CD4-positive, alpha-beta T cell (primary cell): ENCODE measurements around the gene TRAF3. TPM values are rescaled to one million over a fixed set of nuclear protein-coding genes. Genes with fewer than 3 reads are reported as not detected.
"Not testable (repeated sequence)": the region's sequence is repeated elsewhere in the genome, so short reads cannot be mapped to it uniquely, and the experiment has no call there.

Experiments used
- ATAC-seq: fragments of 200-7000 bp; cut with Tn5 transposase; one replicate; pipeline ENCODE4 v1.10.0; 2022; ENCODE audit warnings: mild to moderate bottlenecking; ENCODE audit not compliant: poor library complexity
- CTCF ChIA-PET: fragments of 350-600 bp; sonication (Branson Sonifier 250); formaldehyde crosslinking; loops from one replicate; lab custom pipeline; 2021; ENCODE audit warnings: antibody characterized with exemption, inconsistent platforms; lab: Charles Lee
- POLR2A ChIA-PET: fragments of 350-600 bp; sonication (Branson Sonifier 250); formaldehyde crosslinking; loops from one replicate; lab custom pipeline; 2021; ENCODE audit warnings: antibody characterized with exemption, inconsistent platforms; lab: Charles Lee
- DNase-seq, 14 experiments: peaks; one replicate each; pipeline ENCODE4 v3.0.0-alpha.2; 2013 to 2020; ENCODE audit warnings: mixed read lengths in 2 of 14
- H3K27ac ChIP-seq, 2 donors: one replicate each; pipeline versions ENCODE4 v1.5.1 to v1.7.0; 2013; ENCODE audit warnings: low read length in 2 of 2, low read depth in 1 of 2, mild to moderate bottlenecking in 1 of 2
- H3K27me3 ChIP-seq, 2 experiments: 1 replicate in 1 of 2; 2 replicates in 1 of 2; pipeline versions ENCODE4 v1.6.1 to v1.7.0; 2013; ENCODE audit warnings: low read length in 2 of 2, control low read depth in 1 of 2, mild to moderate bottlenecking in 1 of 2, moderate library complexity in 1 of 2; ENCODE audit not compliant: insufficient read depth in 2 of 2, control insufficient read depth in 1 of 2
- H3K36me3 ChIP-seq: one replicate; pipeline ENCODE4 v1.6.1; 2013; ENCODE audit warnings: low read length, control low read depth; ENCODE audit not compliant: insufficient read depth
- H3K4me1 ChIP-seq: one replicate; pipeline ENCODE4 v1.6.1; 2013; ENCODE audit warnings: low read length, control low read depth; ENCODE audit not compliant: insufficient read depth
- H3K4me3 ChIP-seq: one replicate; pipeline ENCODE4 v1.5.1; 2013; ENCODE audit warnings: mild to moderate bottlenecking, low read length, moderate library complexity
- H3K9me3 ChIP-seq, 2 experiments: 1 replicate in 1 of 2; 2 replicates in 1 of 2; pipeline versions ENCODE4 v1.6.1 to v1.7.0; 2013; ENCODE audit warnings: low read length in 2 of 2, mild to moderate bottlenecking in 2 of 2, control low read depth in 1 of 2, moderate library complexity in 1 of 2; ENCODE audit not compliant: control insufficient read depth in 1 of 2, insufficient read depth in 1 of 2
- H3K27ac Mint-ChIP-seq: one replicate; pipeline ENCODE4 v1.8.0; 2020; ENCODE audit warnings: mixed read lengths
- H3K27me3 Mint-ChIP-seq: one replicate; pipeline ENCODE4 v1.8.0; 2021; ENCODE audit warnings: mixed read lengths
- H3K36me3 Mint-ChIP-seq: one replicate; pipeline ENCODE4 v1.8.0; 2021; ENCODE audit warnings: low read depth, mixed read lengths
- H3K4me1 Mint-ChIP-seq: one replicate; pipeline ENCODE4 v1.8.0; 2021; ENCODE audit warnings: low read depth, mixed read lengths
- H3K4me3 Mint-ChIP-seq: one replicate; pipeline ENCODE4 v1.8.0; 2020; ENCODE audit warnings: mild to moderate bottlenecking, mixed read lengths
- H3K9me3 Mint-ChIP-seq: one replicate; pipeline ENCODE4 v1.8.0; 2020; ENCODE audit warnings: mixed read lengths
- intact Hi-C, 2 experiments: fragments of 100-400 bp; cut with DNase I in 1 of 2; cut with micrococcal nuclease in 1 of 2; formaldehyde crosslinking; loops; one replicate each; pipeline versions ENCODE4 v1.15.1 to v1.9.0; 2023 to 2025; cut with DNase I, micrococcal nuclease
- total RNA-seq, 174 experiments: library from RNA in 2 of 174; stranded (reverse) in 2 of 174; gene quantifications; one replicate each; pipeline ENCODE4 v1.2.3 and lab custom pipeline; 2021 to 2026
- TF ChIP-seq, protein P1 (sequence below): fragments of 200-600 bp; IDR thresholded peaks from one replicate; pipeline ENCODE4 v1.8.0; 2022; ENCODE audit warnings: antibody characterized with exemption, mild to moderate bottlenecking

Gene TRAF3
- total RNA-seq, 2 experiments from 2014 or later: 27.1 to 32.4 TPM

GRCh38 chr14:102761206-102761605 lies 16.0 kb upstream of the TRAF3 start:
- Mint-ChIP-seq H3K36me3 (no peaks in the 10 kb centered on the region), H3K27me3 (no peaks in the 10 kb centered on the region), H3K9me3 (no peaks in the 10 kb centered on the region), H3K27ac (no peak overlapping the region), H3K4me1 (no peaks in the 10 kb centered on the region), H3K4me3 (no peak overlapping the region)
- Histone ChIP-seq H3K9me3 (no peaks in the 10 kb centered on the region), H3K4me1 (no peaks in the 10 kb centered on the region), H3K27ac (no peak overlapping the region), H3K36me3 (no peaks in the 10 kb centered on the region), H3K27me3 (peaks cover 0 to 3% of the 10 kb centered on the region in 2 experiments), H3K4me3 (no peak overlapping the region)
- ChIA-PET POLR2A (no interaction called here), CTCF (no interaction called here)
- no peak for ATAC-seq
- intact Hi-C loops: no loop called here
- DNase-seq: no peak
- TF ChIP-seq, protein P1, sequence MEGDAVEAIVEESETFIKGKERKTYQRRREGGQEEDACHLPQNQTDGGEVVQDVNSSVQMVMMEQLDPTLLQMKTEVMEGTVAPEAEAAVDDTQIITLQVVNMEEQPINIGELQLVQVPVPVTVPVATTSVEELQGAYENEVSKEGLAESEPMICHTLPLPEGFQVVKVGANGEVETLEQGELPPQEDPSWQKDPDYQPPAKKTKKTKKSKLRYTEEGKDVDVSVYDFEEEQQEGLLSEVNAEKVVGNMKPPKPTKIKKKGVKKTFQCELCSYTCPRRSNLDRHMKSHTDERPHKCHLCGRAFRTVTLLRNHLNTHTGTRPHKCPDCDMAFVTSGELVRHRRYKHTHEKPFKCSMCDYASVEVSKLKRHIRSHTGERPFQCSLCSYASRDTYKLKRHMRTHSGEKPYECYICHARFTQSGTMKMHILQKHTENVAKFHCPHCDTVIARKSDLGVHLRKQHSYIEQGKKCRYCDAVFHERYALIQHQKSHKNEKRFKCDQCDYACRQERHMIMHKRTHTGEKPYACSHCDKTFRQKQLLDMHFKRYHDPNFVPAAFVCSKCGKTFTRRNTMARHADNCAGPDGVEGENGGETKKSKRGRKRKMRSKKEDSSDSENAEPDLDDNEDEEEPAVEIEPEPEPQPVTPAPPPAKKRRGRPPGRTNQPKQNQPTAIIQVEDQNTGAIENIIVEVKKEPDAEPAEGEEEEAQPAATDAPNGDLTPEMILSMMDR: no peak

- CTCF ChIA-PET: no interaction called here
- H3K4me3 Mint-ChIP-seq: no peak overlapping the region
- no peak overlapping the region for H3K27ac Mint-ChIP-seq
- Histone ChIP-seq H3K4me1 (no peaks in the 10 kb centered on the region), H3K4me3 (no peak overlapping the region), H3K9me3 (no peaks in the 10 kb centered on the region), H3K27me3 (peaks cover 0 to 3% of the 10 kb centered on the region in 2 experiments), H3K27ac (no peak overlapping the region), H3K36me3 (no peaks in the 10 kb centered on the region)
- DNase-seq (no peak), ATAC-seq (no peak)
- no peaks in the 10 kb centered on the region for H3K9me3 Mint-ChIP-seq
- H3K4me1 Mint-ChIP-seq: no peaks in the 10 kb centered on the region
- TF ChIP-seq, protein P1: no peak
- POLR2A ChIA-PET: no interaction called here
- no peaks in the 10 kb centered on the region for H3K27me3 Mint-ChIP-seq
- intact Hi-C loops: no loop called here
- no peaks in the 10 kb centered on the region for H3K36me3 Mint-ChIP-seq
These were observed 13.0 kb upstream of the TRAF3 start for GRCh38 chr14:102764220-102764671.

- H3K9me3 ChIP-seq, H3K27me3 Mint-ChIP-seq, H3K4me1 ChIP-seq, intact Hi-C loops, H3K4me3 ChIP-seq, H3K4me1 Mint-ChIP-seq, H3K27ac Mint-ChIP-seq, H3K4me3 Mint-ChIP-seq, H3K9me3 Mint-ChIP-seq, POLR2A ChIA-PET, H3K36me3 Mint-ChIP-seq, ATAC-seq, H3K36me3 ChIP-seq, DNase-seq, CTCF ChIA-PET, H3K27me3 ChIP-seq, H3K27ac ChIP-seq: not testable (repeated sequence)
These were observed 11.5 kb upstream of the TRAF3 start for GRCh38 chr14:102765770-102766169.
